Endodermal cell (in vitro differentiated cells): ENCODE data around the gene SREK1. TPM values are rescaled to one million over a fixed set of nuclear protein-coding genes. Genes with fewer than 3 reads are reported as not detected.

Experiments used
- DNase-seq: peaks from one replicate; pipeline ENCODE4 v3.0.0-alpha.2; 2017
- H3K27ac ChIP-seq: 2 replicates; pipeline ENCODE4 v1.5.1; 2013; ENCODE audit warnings: mild to moderate bottlenecking, low read depth, low read length, moderate library complexity
- H3K27me3 ChIP-seq: 2 replicates; pipeline ENCODE4 v1.6.1; 2013; ENCODE audit warnings: mild to moderate bottlenecking, low read length, moderate library complexity; ENCODE audit not compliant: insufficient read depth, control insufficient read depth, poor library complexity, severe bottlenecking
- H3K36me3 ChIP-seq: 2 replicates; pipeline ENCODE4 v1.7.0; 2013; ENCODE audit warnings: mild to moderate bottlenecking, low read length, moderate library complexity; ENCODE audit not compliant: control insufficient read depth, insufficient read depth
- H3K4me1 ChIP-seq: one replicate; pipeline ENCODE4 v1.7.0; 2013; ENCODE audit warnings: low read length; ENCODE audit not compliant: control insufficient read depth, insufficient read depth
- H3K4me3 ChIP-seq: 2 replicates; pipeline ENCODE4 v1.5.1; 2013; ENCODE audit warnings: mild to moderate bottlenecking, low read length, moderate library complexity
- H3K9ac ChIP-seq: 2 replicates; pipeline ENCODE4 v1.6.1; 2013; ENCODE audit warnings: mild to moderate bottlenecking, low read length, moderate library complexity; ENCODE audit not compliant: poor library complexity, severe bottlenecking; ENCODE audit errors: extremely low read depth
- H3K9me3 ChIP-seq: 2 replicates; pipeline ENCODE4 v1.6.1; 2013; ENCODE audit warnings: mild to moderate bottlenecking, low read length, moderate library complexity; ENCODE audit not compliant: control insufficient read depth
- H3K27ac Mint-ChIP-seq: 2 replicates; pipeline ENCODE4 v1.8.0; 2020; ENCODE audit warnings: mixed read lengths
- H3K27me3 Mint-ChIP-seq: 2 replicates; pipeline ENCODE4 v1.8.0; 2021; ENCODE audit warnings: mild to moderate bottlenecking, mixed read lengths; ENCODE audit not compliant: insufficient read depth
- H3K36me3 Mint-ChIP-seq: 2 replicates; pipeline ENCODE4 v1.8.0; 2020; ENCODE audit warnings: low read depth, mixed read lengths
- H3K4me1 Mint-ChIP-seq: 2 replicates; pipeline ENCODE4 v1.8.0; 2020; ENCODE audit warnings: mixed read lengths
- H3K4me3 Mint-ChIP-seq: 2 replicates; pipeline ENCODE4 v1.8.0; 2020; ENCODE audit warnings: mild to moderate bottlenecking, moderate library complexity, mixed read lengths
- H3K9me3 Mint-ChIP-seq: 2 replicates; pipeline ENCODE4 v1.8.0; 2020; ENCODE audit warnings: mild to moderate bottlenecking, mixed read lengths
- WGBS, 2 experiments: methylation state at CpG; one replicate each; pipeline versions ENCODE4 v1.1.5 to v1.1.7; 2013; ENCODE audit warnings: missing lambda C conversion rate in 2 of 2, mixed read lengths in 1 of 2; ENCODE audit not compliant: insufficient coverage in 1 of 2, insufficient read length in 1 of 2; 5-methylcytosine and 5-hydroxymethylcytosine counted together
- total RNA-seq, 2 donors: library from RNA; stranded (reverse); fragmentation: NEBNext Ultra II Directional in 1 of 2; extraction: Animal tissue kit (Norgen Biotek cat#: 25700) in 1 of 2; gene quantifications; 2 replicates in 1 of 2; 3 replicates in 1 of 2; pipeline ENCODE4 v1.2.1, GENCODE V29; 2021
- TF ChIP-seq, protein P1 (sequence below): fragments of 200-600 bp; sonication (generic); conservative IDR thresholded peaks from 2 replicates; pipeline ENCODE4 v1.5.0; 2021; ENCODE audit warnings: antibody characterized with exemption, mild to moderate bottlenecking

The SREK1 gene
- total RNA-seq, 2 donors from 2014 or later = 58.8 to 67.1 TPM

GRCh38 chr5:66232275-66232674 lies 88.2 kb downstream of the SREK1 start:
- 92 to 98% methylated on average over 3 to 6 of the region's 6 CpGs for WGBS, 2 experiments
- H3K9ac ChIP-seq = no peak overlapping the region

GRCh38 chr5:66232706-66233445 lies 88.8 kb downstream of the SREK1 start:
- Histone ChIP-seq H3K27me3 (no peaks in the 10 kb centered on the region), H3K4me1 (no peaks in the 10 kb centered on the region), H3K9ac (no peak overlapping the region), H3K4me3 (no peak overlapping the region), H3K9me3 (no peaks in the 10 kb centered on the region), H3K36me3 (no peaks in the 10 kb centered on the region), H3K27ac (peak overlapping the region; percentile 34)
- no peaks in the 10 kb centered on the region for H3K36me3 Mint-ChIP-seq
- DNase-seq = no peak
- peaks cover 12% of the 10 kb centered on the region for H3K4me1 Mint-ChIP-seq
- H3K9me3 Mint-ChIP-seq = peaks cover 2% of the 10 kb centered on the region
- H3K4me3 Mint-ChIP-seq = no peak overlapping the region
- TF ChIP-seq, protein P1, sequence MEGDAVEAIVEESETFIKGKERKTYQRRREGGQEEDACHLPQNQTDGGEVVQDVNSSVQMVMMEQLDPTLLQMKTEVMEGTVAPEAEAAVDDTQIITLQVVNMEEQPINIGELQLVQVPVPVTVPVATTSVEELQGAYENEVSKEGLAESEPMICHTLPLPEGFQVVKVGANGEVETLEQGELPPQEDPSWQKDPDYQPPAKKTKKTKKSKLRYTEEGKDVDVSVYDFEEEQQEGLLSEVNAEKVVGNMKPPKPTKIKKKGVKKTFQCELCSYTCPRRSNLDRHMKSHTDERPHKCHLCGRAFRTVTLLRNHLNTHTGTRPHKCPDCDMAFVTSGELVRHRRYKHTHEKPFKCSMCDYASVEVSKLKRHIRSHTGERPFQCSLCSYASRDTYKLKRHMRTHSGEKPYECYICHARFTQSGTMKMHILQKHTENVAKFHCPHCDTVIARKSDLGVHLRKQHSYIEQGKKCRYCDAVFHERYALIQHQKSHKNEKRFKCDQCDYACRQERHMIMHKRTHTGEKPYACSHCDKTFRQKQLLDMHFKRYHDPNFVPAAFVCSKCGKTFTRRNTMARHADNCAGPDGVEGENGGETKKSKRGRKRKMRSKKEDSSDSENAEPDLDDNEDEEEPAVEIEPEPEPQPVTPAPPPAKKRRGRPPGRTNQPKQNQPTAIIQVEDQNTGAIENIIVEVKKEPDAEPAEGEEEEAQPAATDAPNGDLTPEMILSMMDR = no peak
- 73 to 78% methylated on average over 12 of the region's 12 CpGs for WGBS, 2 experiments
- peak overlapping the region; percentile 37 for H3K27ac Mint-ChIP-seq
- peaks cover 6% of the 10 kb centered on the region for H3K27me3 Mint-ChIP-seq

More at GRCh38 chr5:66232275-66232674, 88.2 kb downstream of the SREK1 start:
- Histone ChIP-seq H3K9me3 (no peaks in the 10 kb centered on the region), H3K27me3 (no peaks in the 10 kb centered on the region), H3K36me3 (no peaks in the 10 kb centered on the region), H3K4me3 (no peak overlapping the region), H3K27ac (no peak overlapping the region), H3K4me1 (no peaks in the 10 kb centered on the region)
- Mint-ChIP-seq H3K27ac (no peak overlapping the region), H3K27me3 (peaks cover 4% of the 10 kb centered on the region), H3K9me3 (no peaks in the 10 kb centered on the region), H3K4me1 (peaks cover 12% of the 10 kb centered on the region), H3K36me3 (no peaks in the 10 kb centered on the region), H3K4me3 (no peak overlapping the region)
- TF ChIP-seq, protein P1 = no peak
- DNase-seq = no peak

Other genes starting within 250 kb of the SREK1 start
- 10 to 100 TPM; 51.8 to 54.4 TPM for gene ERBIN, start 217.7 kb upstream of the SREK1 start, total RNA-seq